Measurements from ENCODE around the gene PHLPP2.
"Not testable (repeated sequence)": the region's sequence is repeated elsewhere in the genome, so short reads cannot be mapped to it uniquely, and the experiment has no call there.

The PHLPP2 gene

GRCh38 chr16:71629278-71630016 is 95.1 kb downstream of the PHLPP2 start:
- TF ChIP-seq POLR2AphosphoS5 (IDR thresholded peaks at IDR 0.05; ENCODE audit: low read depth, low read length) = no peak
- no peak for TF ChIP-seq TAF1 (IDR thresholded peaks at IDR 0.05; ENCODE audit: low read depth, low read length)
- TF ChIP-seq SPI1 (IDR thresholded peaks at IDR 0.05; ENCODE audit: low read depth, low read length) = no peak
- TF ChIP-seq POLR2A (IDR thresholded peaks at IDR 0.05; ENCODE audit: low read depth, low read length) = no peak
- TF ChIP-seq PAX5 (IDR thresholded peaks at IDR 0.05; ENCODE audit: insufficient read depth, low read length, severe bottlenecking) = no peak
- no peak for TF ChIP-seq POU2F2 (IDR thresholded peaks at IDR 0.05; ENCODE audit: low read depth, low read length)
- DNase-seq (ENCODE audit: insufficient read length, low spot score) (no peak), FAIRE-seq (no peak)

- TF ChIP-seq TAF1 (IDR thresholded peaks at IDR 0.05; ENCODE audit: low read depth, low read length) = no peak
- TF ChIP-seq POU2F2 (IDR thresholded peaks at IDR 0.05; ENCODE audit: low read depth, low read length) = no peak
- no peak for TF ChIP-seq POLR2A (IDR thresholded peaks at IDR 0.05; ENCODE audit: low read depth, low read length)
- no peak for TF ChIP-seq POLR2AphosphoS5 (IDR thresholded peaks at IDR 0.05; ENCODE audit: low read depth, low read length)
- TF ChIP-seq SPI1 (IDR thresholded peaks at IDR 0.05; ENCODE audit: low read depth, low read length) = no peak
- no peak for TF ChIP-seq PAX5 (IDR thresholded peaks at IDR 0.05; ENCODE audit: insufficient read depth, low read length, severe bottlenecking)
- no peak for DNase-seq (ENCODE audit: insufficient read length, low spot score)
- FAIRE-seq = no peak
Measured at GRCh38 chr16:71628810-71629209, 95.7 kb downstream of the PHLPP2 start.

DNA sequence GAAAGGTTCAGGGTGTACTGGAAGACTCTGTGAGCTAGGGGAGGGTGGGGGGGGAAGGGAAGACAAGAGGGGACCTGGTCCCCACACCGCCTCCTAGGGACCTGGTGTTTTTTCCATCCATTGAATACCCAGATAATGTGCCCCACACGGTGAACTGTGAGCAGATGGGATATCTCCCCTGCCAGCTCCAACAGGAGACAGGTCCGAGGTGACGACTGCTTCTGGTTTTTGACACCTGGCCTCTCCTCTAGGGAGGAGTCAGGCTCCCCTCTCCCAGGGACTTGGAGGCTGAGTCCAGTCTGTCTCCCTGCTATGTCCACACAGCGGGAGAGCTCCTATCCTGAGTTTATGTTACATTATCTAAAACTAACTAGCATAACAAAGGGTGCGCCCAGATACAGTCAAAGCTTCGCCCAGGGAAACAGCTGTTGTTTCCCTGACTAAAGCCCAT is 96.7 kb downstream of the PHLPP2 start:
- no peak for FAIRE-seq
- DNase-seq (ENCODE audit: insufficient read length, low spot score) = no peak
- TF ChIP-seq TAF1 (IDR thresholded peaks at IDR 0.05; ENCODE audit: low read depth, low read length) (no peak), POLR2AphosphoS5 (IDR thresholded peaks at IDR 0.05; ENCODE audit: low read depth, low read length) (no peak), PAX5 (IDR thresholded peaks at IDR 0.05; ENCODE audit: insufficient read depth, low read length, severe bottlenecking) (no peak), POU2F2 (IDR thresholded peaks at IDR 0.05; ENCODE audit: low read depth, low read length) (no peak), SPI1 (IDR thresholded peaks at IDR 0.05; ENCODE audit: low read depth, low read length) (no peak), POLR2A (IDR thresholded peaks at IDR 0.05; ENCODE audit: low read depth, low read length) (no peak)

DNA sequence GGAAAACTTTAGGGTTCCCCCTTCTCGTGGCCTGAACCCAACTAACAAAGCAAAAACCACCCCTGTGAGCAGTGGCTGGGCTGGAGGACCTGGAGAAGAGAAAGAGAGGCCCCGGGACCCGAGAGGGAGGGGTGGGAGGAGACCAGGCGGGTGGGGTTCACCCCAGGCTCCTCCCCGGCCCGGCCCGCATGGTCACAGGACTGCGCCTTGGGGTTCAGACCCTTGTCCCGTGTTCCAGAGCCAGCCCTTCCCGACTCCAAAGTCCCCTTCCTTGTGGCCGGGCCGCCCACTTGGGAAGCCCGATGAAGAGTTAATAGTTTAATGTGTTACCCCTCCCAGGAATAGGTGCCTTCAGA is 97.7 kb downstream of the PHLPP2 start:
- TF ChIP-seq PAX5 (IDR thresholded peaks at IDR 0.05; ENCODE audit: insufficient read depth, low read length, severe bottlenecking) = no peak
- DNase-seq (ENCODE audit: insufficient read length, low spot score) = peak; percentile 51
- no peak for FAIRE-seq

- no peak for TF ChIP-seq SPI1 (IDR thresholded peaks at IDR 0.05; ENCODE audit: low read depth, low read length)
- TF ChIP-seq POU2F2 (IDR thresholded peaks at IDR 0.05; ENCODE audit: low read depth, low read length) = no peak
- no peak for TF ChIP-seq PAX5 (IDR thresholded peaks at IDR 0.05; ENCODE audit: insufficient read depth, low read length, severe bottlenecking)
- TF ChIP-seq TAF1 (IDR thresholded peaks at IDR 0.05; ENCODE audit: low read depth, low read length) = no peak
- TF ChIP-seq POLR2AphosphoS5 (IDR thresholded peaks at IDR 0.05; ENCODE audit: low read depth, low read length) = no peak
- no peak for TF ChIP-seq POLR2A (IDR thresholded peaks at IDR 0.05; ENCODE audit: low read depth, low read length)
- DNase-seq (ENCODE audit: insufficient read length, low spot score) (peak; percentile 41), FAIRE-seq (peak; percentile 5)
Measured at GRCh38 chr16:71626018-71626857, 98.3 kb downstream of the PHLPP2 start, which contains the start of gene MARVELD3. Gene MARVELD3 (plus strand): TSS chr16:71626184. CDS start chr16:71626230, 46 bp downstream.

- DNase-seq (ENCODE audit: insufficient read length, low spot score) (no peak), FAIRE-seq (peak; percentile 26)
- no peak for TF ChIP-seq PAX5 (IDR thresholded peaks at IDR 0.05; ENCODE audit: insufficient read depth, low read length, severe bottlenecking)
- no peak for TF ChIP-seq POLR2A (IDR thresholded peaks at IDR 0.05; ENCODE audit: low read depth, low read length)
- no peak for TF ChIP-seq POU2F2 (IDR thresholded peaks at IDR 0.05; ENCODE audit: low read depth, low read length)
- TF ChIP-seq SPI1 (IDR thresholded peaks at IDR 0.05; ENCODE audit: low read depth, low read length) = no peak
Measured at GRCh38 chr16:71625113-71625850, 99.2 kb downstream of the PHLPP2 start.

DNA sequence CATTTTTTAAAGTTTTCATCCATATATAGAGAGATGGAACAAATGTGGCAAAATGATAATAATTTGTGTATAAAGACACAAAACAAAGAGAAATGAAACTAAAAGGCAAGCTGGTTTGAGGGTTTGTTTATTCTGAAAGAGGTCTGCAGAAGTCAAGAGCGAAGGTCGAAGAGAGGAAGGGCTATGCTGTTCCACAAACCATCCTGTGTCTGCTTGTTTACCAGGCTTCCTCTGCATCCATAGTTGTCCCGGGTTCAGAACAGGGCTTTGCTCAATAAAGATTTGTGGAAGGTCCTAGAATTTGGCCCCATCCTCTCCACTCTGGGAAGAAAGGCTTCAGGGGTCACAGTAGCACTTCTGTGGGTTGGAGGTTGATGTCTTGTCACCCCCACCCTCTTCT is 100.9 kb downstream of the PHLPP2 start:
- TF ChIP-seq POLR2A (IDR thresholded peaks at IDR 0.05; ENCODE audit: low read depth, low read length) = no peak
- TF ChIP-seq POU2F2 (IDR thresholded peaks at IDR 0.05; ENCODE audit: low read depth, low read length) = no peak
- TF ChIP-seq TAF1 (IDR thresholded peaks at IDR 0.05; ENCODE audit: low read depth, low read length) = no peak
- TF ChIP-seq SPI1 (IDR thresholded peaks at IDR 0.05; ENCODE audit: low read depth, low read length) = 0 out of 2 replicates have a peak, but pooled peaks have one; percentile 31
- FAIRE-seq = peak; percentile 45
- DNase-seq (ENCODE audit: insufficient read length, low spot score) = no peak

DNA sequence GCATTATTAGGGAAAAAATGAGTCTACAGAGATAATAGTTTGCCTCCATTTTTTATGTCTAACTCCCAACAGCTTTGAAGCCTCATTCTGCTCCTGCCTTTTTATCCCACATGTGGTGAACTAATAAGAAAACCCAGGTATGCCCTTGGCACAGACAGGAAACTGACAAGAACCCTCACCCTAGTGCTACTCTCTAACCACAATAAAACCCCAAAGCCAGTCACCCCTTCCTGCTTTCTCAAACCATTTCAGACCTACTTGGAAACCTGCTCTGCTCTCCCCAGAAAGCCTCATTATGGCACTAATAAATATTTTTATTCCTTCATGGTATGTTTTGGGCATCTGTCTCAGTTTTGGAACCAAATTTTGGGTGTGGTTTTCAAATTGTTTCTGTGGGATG is 102.4 kb downstream of the PHLPP2 start:
- DNase-seq (ENCODE audit: insufficient read length, low spot score) = no peak
- TF ChIP-seq POLR2AphosphoS5 (IDR thresholded peaks at IDR 0.05; ENCODE audit: low read depth, low read length) (no peak), PAX5 (IDR thresholded peaks at IDR 0.05; ENCODE audit: insufficient read depth, low read length, severe bottlenecking) (no peak), SPI1 (IDR thresholded peaks at IDR 0.05; ENCODE audit: low read depth, low read length) (no peak), POU2F2 (IDR thresholded peaks at IDR 0.05; ENCODE audit: low read depth, low read length) (no peak), POLR2A (IDR thresholded peaks at IDR 0.05; ENCODE audit: low read depth, low read length) (no peak), TAF1 (IDR thresholded peaks at IDR 0.05; ENCODE audit: low read depth, low read length) (no peak)
- FAIRE-seq = no peak

DNA sequence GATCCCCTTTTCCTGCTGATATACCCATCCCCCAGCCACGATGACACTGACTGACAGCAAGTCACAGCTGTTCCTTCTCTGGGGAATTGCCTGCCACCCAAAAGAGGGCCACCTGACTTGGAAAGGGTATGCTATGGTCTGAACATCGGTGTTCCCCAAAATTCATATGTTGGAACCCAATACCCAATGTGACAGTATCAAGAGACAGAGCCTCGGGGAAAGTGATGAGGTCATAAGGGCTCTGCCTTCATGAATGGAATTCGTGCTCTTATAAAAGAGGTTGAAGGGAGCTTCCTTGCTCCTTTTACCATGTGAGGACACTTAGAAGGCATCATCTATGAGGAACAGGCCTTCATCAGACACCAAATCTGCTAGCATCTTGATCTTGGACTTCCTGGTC is 106.1 kb downstream of the PHLPP2 start:
- FAIRE-seq (no peak), DNase-seq (ENCODE audit: insufficient read length, low spot score) (no peak)
- TF ChIP-seq TAF1 (IDR thresholded peaks at IDR 0.05; ENCODE audit: low read depth, low read length) (no peak), POLR2AphosphoS5 (IDR thresholded peaks at IDR 0.05; ENCODE audit: low read depth, low read length) (no peak), POU2F2 (IDR thresholded peaks at IDR 0.05; ENCODE audit: low read depth, low read length) (no peak), SPI1 (IDR thresholded peaks at IDR 0.05; ENCODE audit: low read depth, low read length) (no peak), PAX5 (IDR thresholded peaks at IDR 0.05; ENCODE audit: insufficient read depth, low read length, severe bottlenecking) (no peak), POLR2A (IDR thresholded peaks at IDR 0.05; ENCODE audit: low read depth, low read length) (no peak)

DNA sequence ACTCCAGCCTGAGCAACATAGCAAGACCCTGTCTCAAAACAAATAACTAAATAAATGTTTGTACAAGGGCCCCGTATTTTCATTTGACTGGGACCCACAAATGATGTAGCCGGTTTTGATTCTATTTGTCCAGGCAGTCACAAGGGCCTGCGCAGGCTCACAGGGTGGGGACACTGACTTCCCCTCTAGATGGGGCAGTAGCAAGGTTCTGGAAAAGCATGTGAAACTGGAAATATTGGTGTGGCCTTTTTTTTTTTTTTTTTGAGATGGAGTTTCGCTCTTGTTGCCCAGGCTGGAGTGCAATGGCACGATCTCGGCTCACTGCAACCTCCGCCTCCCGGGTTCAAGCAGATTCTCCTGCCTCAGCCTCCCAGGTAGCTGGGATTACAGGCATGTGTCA is 109.5 kb downstream of the PHLPP2 start:
- DNase-seq (ENCODE audit: insufficient read length, low spot score); FAIRE-seq: not testable (repeated sequence)

Data from GM12891 (cell line).